Neural progenitor cell (in vitro differentiated cells): ENCODE measurements around the gene ALDH9A1.

Experiments
- EZH2 ChIP-seq: fragments of 200-600 bp; sonication (generic); IDR thresholded peaks from 2 replicates; pipeline ENCODE4 v1.6.1; 2017; ENCODE audit warnings: antibody characterized with exemption, mild to moderate bottlenecking, moderate library complexity
- TF ChIP-seq, protein P1 (sequence below): fragments of 200-600 bp; sonication (generic); IDR thresholded peaks from 2 replicates; pipeline ENCODE4 v1.5.1; 2017; ENCODE audit warnings: antibody characterized with exemption, mild to moderate bottlenecking

- TF ChIP-seq, protein P1, sequence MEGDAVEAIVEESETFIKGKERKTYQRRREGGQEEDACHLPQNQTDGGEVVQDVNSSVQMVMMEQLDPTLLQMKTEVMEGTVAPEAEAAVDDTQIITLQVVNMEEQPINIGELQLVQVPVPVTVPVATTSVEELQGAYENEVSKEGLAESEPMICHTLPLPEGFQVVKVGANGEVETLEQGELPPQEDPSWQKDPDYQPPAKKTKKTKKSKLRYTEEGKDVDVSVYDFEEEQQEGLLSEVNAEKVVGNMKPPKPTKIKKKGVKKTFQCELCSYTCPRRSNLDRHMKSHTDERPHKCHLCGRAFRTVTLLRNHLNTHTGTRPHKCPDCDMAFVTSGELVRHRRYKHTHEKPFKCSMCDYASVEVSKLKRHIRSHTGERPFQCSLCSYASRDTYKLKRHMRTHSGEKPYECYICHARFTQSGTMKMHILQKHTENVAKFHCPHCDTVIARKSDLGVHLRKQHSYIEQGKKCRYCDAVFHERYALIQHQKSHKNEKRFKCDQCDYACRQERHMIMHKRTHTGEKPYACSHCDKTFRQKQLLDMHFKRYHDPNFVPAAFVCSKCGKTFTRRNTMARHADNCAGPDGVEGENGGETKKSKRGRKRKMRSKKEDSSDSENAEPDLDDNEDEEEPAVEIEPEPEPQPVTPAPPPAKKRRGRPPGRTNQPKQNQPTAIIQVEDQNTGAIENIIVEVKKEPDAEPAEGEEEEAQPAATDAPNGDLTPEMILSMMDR, result no peak
- TF ChIP-seq EZH2, result no peak
These were observed 60.9 kb downstream of the ALDH9A1 start for GRCh38 chr1:165637427-165637826.
